Lower lobe of right lung (tissue), 2 donors: Measurements from ENCODE around the gene FHIT. TPM values are rescaled to one million over a fixed set of nuclear protein-coding genes. Genes with fewer than 3 reads are reported as not detected.

Experiments used
- ATAC-seq, 2 donors: fragments of 200-7000 bp; cut with Tn5 transposase; one replicate each; pipeline ENCODE4 v1.9.1; 2020 to 2022; ENCODE audit warnings: mild to moderate bottlenecking in 2 of 2, moderate library complexity in 2 of 2
- DNase-seq: peaks from one replicate; pipeline ENCODE4 v3.0.0-alpha.2; 2020
- H3K27ac ChIP-seq: fragments of 200-600 bp; one replicate; pipeline ENCODE4 v1.8.0; 2022
- H3K27me3 ChIP-seq: fragments of 200-600 bp; one replicate; pipeline ENCODE4 v1.8.0; 2022; ENCODE audit warnings: low read depth
- H3K36me3 ChIP-seq: fragments of 200-600 bp; one replicate; pipeline ENCODE4 v1.8.0; 2022; ENCODE audit warnings: mild to moderate bottlenecking
- H3K4me1 ChIP-seq: fragments of 200-600 bp; one replicate; pipeline ENCODE4 v1.8.0; 2022
- H3K4me3 ChIP-seq: fragments of 200-600 bp; one replicate; pipeline ENCODE4 v1.8.0; 2022; ENCODE audit warnings: mild to moderate bottlenecking
- H3K9me3 ChIP-seq: fragments of 200-600 bp; one replicate; pipeline ENCODE4 v1.8.0; 2022
- CTCF ChIP-seq: fragments of 200-600 bp; IDR thresholded peaks from one replicate; pipeline ENCODE4 v1.8.0; 2022; ENCODE audit warnings: antibody characterized with exemption, mild to moderate bottlenecking
- intact Hi-C: fragments of 100-400 bp; cut with DNase I; formaldehyde crosslinking; loops from one replicate; pipeline ENCODE4 v1.11.0; 2022
- total RNA-seq: library from RNA; stranded (reverse); fragmentation: NEBNext Ultra II Directional; extraction: Animal tissue kit (Norgen Biotek cat#: 25700); gene quantifications from one replicate; pipeline ENCODE4 v1.2.1, GENCODE V29; 2021
- donor health status: DM: no; HTN: yes; CAD: no; lungs with severe emphysema.

FHIT gene
- total RNA-seq, 1 donor from 2014 or later, result 10.3 TPM

- no peaks in the 10 kb centered on the region for H3K36me3 ChIP-seq
- no peaks in the 10 kb centered on the region for H3K27me3 ChIP-seq
- DNase-seq, result no peak
- no peaks in the 10 kb centered on the region for H3K9me3 ChIP-seq
- H3K4me3 ChIP-seq, result no peak overlapping the region
- ATAC-seq, result no peak
- TF ChIP-seq CTCF, result no peak
- H3K4me1 ChIP-seq, result no peaks in the 10 kb centered on the region
- intact Hi-C loops, result no loop called here
- no peak overlapping the region for H3K27ac ChIP-seq
Measured at GRCh38 chr3:60316121-60316797, 935.0 kb downstream of the FHIT start.

DNA sequence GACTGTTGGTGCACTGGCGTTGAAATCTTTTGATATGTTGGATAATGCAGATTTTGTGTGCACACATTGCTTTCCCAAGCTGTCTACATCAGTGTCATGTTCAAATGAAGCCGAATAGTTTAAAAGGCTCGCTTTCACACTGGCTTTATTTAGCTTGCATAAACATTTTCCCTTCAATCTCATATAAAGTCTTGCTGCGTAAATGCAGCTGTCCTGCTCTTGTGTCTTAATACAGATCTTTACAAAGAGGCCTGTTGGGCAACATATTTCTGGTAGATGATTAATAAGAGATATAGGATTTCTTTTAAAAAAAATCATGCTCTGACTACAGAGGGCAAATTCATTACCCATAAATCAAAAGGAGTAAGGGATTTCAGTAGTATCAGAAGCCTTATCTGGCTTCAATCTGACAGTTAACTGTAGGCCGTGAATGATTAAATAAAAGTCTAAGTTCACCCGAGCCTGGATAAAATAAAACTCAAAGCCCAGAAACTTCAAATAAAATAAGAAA, 937.2 kb downstream of the FHIT start:
- Histone ChIP-seq H3K9me3 (no peaks in the 10 kb centered on the region), H3K4me3 (no peak overlapping the region), H3K4me1 (no peaks in the 10 kb centered on the region), H3K36me3 (no peaks in the 10 kb centered on the region), H3K27ac (no peak overlapping the region), H3K27me3 (no peaks in the 10 kb centered on the region)
- intact Hi-C loops, result no loop called here
- no peak for DNase-seq
- ATAC-seq, result no peak
- no peak for TF ChIP-seq CTCF

GRCh38 chr3:60313231-60313798, 937.9 kb downstream of the FHIT start:
- intact Hi-C loops, result no loop called here
- Histone ChIP-seq H3K36me3 (no peaks in the 10 kb centered on the region), H3K27ac (no peak overlapping the region), H3K9me3 (no peaks in the 10 kb centered on the region), H3K27me3 (no peaks in the 10 kb centered on the region), H3K4me1 (no peaks in the 10 kb centered on the region), H3K4me3 (no peak overlapping the region)
- DNase-seq, result no peak
- TF ChIP-seq CTCF, result no peak
- ATAC-seq, result no peak

- DNase-seq, result no peak
- no peak for TF ChIP-seq CTCF
- Histone ChIP-seq H3K27ac (no peak overlapping the region), H3K4me1 (no peaks in the 10 kb centered on the region), H3K9me3 (no peaks in the 10 kb centered on the region), H3K27me3 (no peaks in the 10 kb centered on the region), H3K4me3 (no peak overlapping the region), H3K36me3 (no peaks in the 10 kb centered on the region)
- no peak for ATAC-seq
- intact Hi-C loops, result no loop called here
Measured at GRCh38 chr3:60309539-60310268, 941.5 kb downstream of the FHIT start.

DNA sequence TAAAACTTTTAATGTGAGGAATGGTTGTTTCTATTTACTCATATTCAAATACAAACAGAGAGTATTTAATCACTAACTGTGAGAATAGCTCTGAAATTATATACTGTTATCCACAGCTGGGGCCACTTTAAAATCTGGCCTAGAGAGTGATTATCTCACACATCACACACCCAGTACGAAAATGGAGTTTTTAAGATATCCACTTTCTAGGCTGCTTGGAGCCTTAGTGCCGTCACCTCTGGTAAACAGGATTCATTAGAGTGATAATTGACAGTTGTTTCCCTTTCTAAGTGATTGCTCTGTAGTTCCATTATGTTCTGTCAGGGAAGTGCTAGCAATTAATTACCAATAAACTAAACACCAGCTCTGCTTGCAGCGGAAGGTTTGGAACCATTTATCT, 942.4 kb downstream of the FHIT start:
- no peaks in the 10 kb centered on the region for H3K27me3 ChIP-seq
- no peaks in the 10 kb centered on the region for H3K36me3 ChIP-seq
- no peak overlapping the region for H3K4me3 ChIP-seq
- no peak for DNase-seq
- intact Hi-C loops, result no loop called here
- no peaks in the 10 kb centered on the region for H3K4me1 ChIP-seq
- no peak overlapping the region for H3K27ac ChIP-seq
- no peak for TF ChIP-seq CTCF
- no peaks in the 10 kb centered on the region for H3K9me3 ChIP-seq
- ATAC-seq, result no peak
